ENCODE data around the gene ARAP3. TPM values are rescaled to one million over a fixed set of nuclear protein-coding genes. Genes with fewer than 3 reads are reported as not detected.

The ARAP3 gene
- total and polyA plus RNA-seq, 2 donors (not counting 1 experiment from before 2014, with no cell fraction given): 0.34 to 3.7 TPM

GRCh38 chr5:141704782-141705297 lies 22.8 kb upstream of the ARAP3 start:
- ChIA-PET CTCF (interaction anchor here (0.5 to 6.5 kb wide), 4 partner anchors 12 to 256 kb away, joined by 3 to 103 read pairs (median 50); partner anchors contain the start of gene PCDH1), POLR2A (no interaction called here)
- Mint-ChIP-seq H3K27me3 (peaks cover 30% of the 10 kb centered on the region), H3K4me1 (peaks cover 23% of the 10 kb centered on the region), H3K9me3 (ENCODE audit: insufficient read depth) (no peaks in the 10 kb centered on the region), H3K27ac (no peak overlapping the region), H3K4me3 (no peak overlapping the region)
- TF ChIP-seq CTCF (IDR thresholded peaks at IDR 0.05) (no peak), EZH2 (IDR thresholded peaks at IDR 0.05; ENCODE audit: borderline replicate concordance, insufficient read depth, low read depth, low read length, poor library complexity, severe bottlenecking) (no peak)
- Histone ChIP-seq H3K36me3 (replicated peaks in 1 of 2; ENCODE audit: control extremely low read depth in 1 of 2, control insufficient read depth in 1 of 2, extremely low read depth in 1 of 2, insufficient read depth in 2 of 2, low read length in 1 of 2) (no peaks in the 10 kb centered on the region), H3K9me3 (ENCODE audit: control extremely low read depth in 1 of 3, control insufficient read depth in 2 of 3, insufficient read depth in 1 of 3, low read length in 2 of 3) (peaks cover 0 to 7% (median 0%) of the 10 kb centered on the region in 3 donors), H3K4me2 (replicated peaks; ENCODE audit: low read depth, low read length, poor library complexity, severe bottlenecking) (no peak overlapping the region), H3K9ac (ENCODE audit: low read length) (no peak overlapping the region), H3K79me2 (ENCODE audit: control insufficient read depth, insufficient read depth, low read length) (no peaks in the 10 kb centered on the region), H2AFZ (ENCODE audit: insufficient read depth, low read depth, low read length, poor library complexity, severe bottlenecking) (no peak overlapping the region), H3K27ac (ENCODE audit: low read length in 2 of 2) (no peak overlapping the region), H4K20me1 (ENCODE audit: control insufficient read depth, insufficient read depth, low read length, poor library complexity, severe bottlenecking) (no peaks in the 10 kb centered on the region), H3K4me3 (ENCODE audit: control extremely low read depth in 1 of 5, extremely low read depth in 1 of 5, insufficient read depth in 1 of 5, low read depth in 2 of 5, low read length in 4 of 5) (no peak overlapping the region), H3K4me1 (ENCODE audit: control insufficient read depth in 2 of 2, insufficient read depth in 2 of 2, low read length in 2 of 2) (peaks cover 22 to 31% of the 10 kb centered on the region in 2 donors), H3K27me3 (replicated peaks in 1 of 4; ENCODE audit: control extremely low read depth in 1 of 4, control insufficient read depth in 3 of 4, insufficient read depth in 4 of 4, low read length in 3 of 4) (peaks cover 0 to 51% (median 33%) of the 10 kb centered on the region in 4 experiments)
- no peak for ATAC-seq (ENCODE audit: low read depth)
- intact Hi-C loops (cut with micrococcal nuclease): no loop called here
- no CpG with 5 or more reads among the region's 1 CpG for WGBS (ENCODE audit: insufficient coverage)
- no peak for DNase-seq

- peak overlapping the region; percentile 83 for H3K9ac ChIP-seq (ENCODE audit: low read length)
These were observed 21.1 kb upstream of the ARAP3 start for GRCh38 chr5:141703133-141703561.

More at GRCh38 chr5:141703133-141703561, 21.1 kb upstream of the ARAP3 start:
- intact Hi-C loops (cut with micrococcal nuclease): loop anchor here (2.0 kb wide), 1 partner anchor 38 kb away; no protein-coding TSS in a partner anchor
- no peak overlapping the region for H3K4me3 Mint-ChIP-seq
- Histone ChIP-seq H3K79me2 (ENCODE audit: control insufficient read depth, insufficient read depth, low read length) (no peaks in the 10 kb centered on the region), H4K20me1 (ENCODE audit: control insufficient read depth, insufficient read depth, low read length, poor library complexity, severe bottlenecking) (no peaks in the 10 kb centered on the region), H3K4me2 (replicated peaks; ENCODE audit: low read depth, low read length, poor library complexity, severe bottlenecking) (peak overlapping the region; percentile 100), H3K27ac (ENCODE audit: low read length in 2 of 2) (no peak overlapping the region), H3K4me3 (ENCODE audit: control extremely low read depth in 1 of 5, extremely low read depth in 1 of 5, insufficient read depth in 1 of 5, low read depth in 2 of 5, low read length in 4 of 5) (peak overlapping the region in 4 of 5 experiments; percentile 56 to 72 (median 63)), H3K4me1 (ENCODE audit: control insufficient read depth in 2 of 2, insufficient read depth in 2 of 2, low read length in 2 of 2) (peaks cover 22 to 36% of the 10 kb centered on the region in 2 donors), H3K27me3 (replicated peaks in 1 of 4; ENCODE audit: control extremely low read depth in 1 of 4, control insufficient read depth in 3 of 4, insufficient read depth in 4 of 4, low read length in 3 of 4) (peaks cover 0 to 65% (median 48%) of the 10 kb centered on the region in 4 experiments), H2AFZ (ENCODE audit: insufficient read depth, low read depth, low read length, poor library complexity, severe bottlenecking) (peak overlapping the region; percentile 86), H3K9me3 (ENCODE audit: control extremely low read depth in 1 of 3, control insufficient read depth in 2 of 3, insufficient read depth in 1 of 3, low read length in 2 of 3) (peaks cover 0 to 7% (median 0%) of the 10 kb centered on the region in 3 donors), H3K36me3 (replicated peaks in 1 of 2; ENCODE audit: control extremely low read depth in 1 of 2, control insufficient read depth in 1 of 2, extremely low read depth in 1 of 2, insufficient read depth in 2 of 2, low read length in 1 of 2) (no peaks in the 10 kb centered on the region)
- CTCF ChIA-PET: interaction anchor here (1.0 to 6.5 kb wide), 10 partner anchors 9 to 266 kb away, joined by 3 to 103 read pairs (median 6); partner anchors contain the start of genes PCDH1 and RNF14
- WGBS (ENCODE audit: insufficient coverage): 23% methylated on average over 11 of the region's 16 CpGs
- TF ChIP-seq CTCF (IDR thresholded peaks at IDR 0.05): no peak
- TF ChIP-seq EZH2 (IDR thresholded peaks at IDR 0.05; ENCODE audit: borderline replicate concordance, insufficient read depth, low read depth, low read length, poor library complexity, severe bottlenecking): no peak
- peaks cover 38% of the 10 kb centered on the region for H3K27me3 Mint-ChIP-seq
- DNase-seq: no peak
- no peaks in the 10 kb centered on the region for H3K9me3 Mint-ChIP-seq (ENCODE audit: insufficient read depth)
- POLR2A ChIA-PET: interaction anchor here (0.7 kb wide), 1 partner anchor 54 kb away, joined by 3 read pairs; no protein-coding TSS in a partner anchor
- H3K27ac Mint-ChIP-seq: peak overlapping the region; percentile 7
- peaks cover 23% of the 10 kb centered on the region for H3K4me1 Mint-ChIP-seq
- ATAC-seq (ENCODE audit: low read depth): no peak

Measured in B cell (primary cell).